Transverse colon (tissue), 4 donors: ENCODE data around the gene FMO2. TPM values are rescaled to one million over a fixed set of nuclear protein-coding genes. Genes with fewer than 3 reads are reported as not detected.

Source experiments
- DNase-seq: peaks from one replicate; pipeline ENCODE4 v3.0.0-alpha.2; 2019
- H3K27ac ChIP-seq, 4 donors: fragments of 200-600 bp; sonication (generic); 2 replicates each; pipeline ENCODE4 v1.5.1; 2016 to 2018; ENCODE audit warnings: inconsistent platforms in 4 of 4
- H3K27me3 ChIP-seq: fragments of 200-600 bp; sonication (generic); 2 replicates; pipeline ENCODE4 v1.5.1; 2017; ENCODE audit warnings: inconsistent platforms
- H3K36me3 ChIP-seq, 4 donors: fragments of 200-600 bp; sonication (generic); 2 replicates each; pipeline ENCODE4 v1.5.1; 2017 to 2019; ENCODE audit warnings: inconsistent platforms in 4 of 4
- H3K4me1 ChIP-seq, 4 donors: fragments of 200-600 bp; sonication (generic); 2 replicates each; pipeline ENCODE4 v1.5.1; 2017 to 2020; ENCODE audit warnings: inconsistent platforms in 4 of 4
- H3K4me3 ChIP-seq, 4 donors: fragments of 200-600 bp; sonication (generic); 1 replicate in 1 of 4; 2 replicates in 3 of 4; pipeline versions ENCODE4 v1.5.1 to v1.6.1; 2017 to 2019; ENCODE audit warnings: inconsistent platforms in 4 of 4
- H3K9me3 ChIP-seq, 2 donors: fragments of 200-600 bp; sonication (generic); 2 replicates each; pipeline ENCODE4 v1.5.1; 2017 to 2019; ENCODE audit warnings: inconsistent platforms in 2 of 2
- CTCF ChIP-seq, 5 experiments: fragments of 200-600 bp in 3 of 5; fragments of 450-650 bp in 2 of 5; sonication (generic) in 3 of 5; IDR thresholded peaks; 1 replicate in 2 of 5; 2 replicates in 3 of 5; pipeline ENCODE4 v1.5.1; 2016 to 2017; ENCODE audit warnings: antibody characterized with exemption in 5 of 5, inconsistent platforms in 3 of 5, mild to moderate bottlenecking in 2 of 5, moderate library complexity in 1 of 5
- EP300 ChIP-seq: sonication (generic); formaldehyde crosslinking; IDR thresholded peaks from one replicate; pipeline ENCODE4 v1.6.1; 2017; ENCODE audit warnings: antibody characterized with exemption, low read depth
- POLR2A ChIP-seq: fragments of 450-650 bp; IDR thresholded peaks from one replicate; pipeline ENCODE4 v1.6.1; 2016; ENCODE audit warnings: antibody characterized with exemption, mild to moderate bottlenecking, moderate library complexity
- POLR2AphosphoS5 ChIP-seq, 3 donors: sonication (generic); formaldehyde crosslinking; IDR thresholded peaks; one replicate each; pipeline ENCODE4 v1.6.1; 2016; ENCODE audit warnings: antibody characterized with exemption in 3 of 3
- WGBS, 2 donors: methylation state at CpG; one replicate each; pipeline ENCODE4 v1.1.5; 2018; ENCODE audit warnings: low coverage in 1 of 2; 5-methylcytosine and 5-hydroxymethylcytosine counted together
- in situ Hi-C, 4 donors: fragments of 200-750 bp; cut with MboI; loops; one replicate each; pipeline versions ENCODE4 v1.15.0 to v1.15.1; 2017; ENCODE audit warnings: low sequenced_read_pairs in 3 of 4, low pct_ligation_motif_present in 1 of 4, low pct_unique_long_range_greater_than_20kb in 1 of 4
- intact Hi-C: fragments of 100-400 bp; cut with DNase I; formaldehyde crosslinking; loops from one replicate; pipeline ENCODE4 v1.15.1; 2023; ENCODE audit warnings: low total_unique reads
- total RNA-seq, 4 donors: library from RNA; depleted of rRNA; stranded (reverse); fragments of >200 nt; gene quantifications; one replicate each; pipeline ENCODE4 v1.1.0, GENCODE V29; 2016

The FMO2 gene
- total RNA-seq, 4 donors from 2014 or later, result 3.0 to 12.5 (median 4.9) TPM; not detected in 1

- peaks cover 0 to 4% (median 2%) of the 10 kb centered on the region in 4 donors for H3K4me1 ChIP-seq
- in situ Hi-C loops, result loop anchor here in 3 of 4 donors (10.0 to 25.0 kb wide), 2 partner anchors 67 to 285 kb away; partner anchors contain the start of gene FMO4 (in 2 of the 3)
- no peak for DNase-seq
- peaks cover 10% of the 10 kb centered on the region for H3K27me3 ChIP-seq
- WGBS, 2 donors, result 83 to 91% methylated on average over 4 of the region's 4 CpGs
- intact Hi-C loops, result no loop called here
- H3K9me3 ChIP-seq, result no peaks in the 10 kb centered on the region
- H3K27ac ChIP-seq, result no peak overlapping the region
- no peaks in the 10 kb centered on the region for H3K36me3 ChIP-seq
- H3K4me3 ChIP-seq, result no peak overlapping the region
- TF ChIP-seq EP300, result no peak
- TF ChIP-seq CTCF (IDR thresholded peaks at IDR 0.05), result no peak
- no peak for TF ChIP-seq POLR2AphosphoS5 (IDR thresholded peaks at IDR 0.05)
- no peak for TF ChIP-seq POLR2A
Measured at GRCh38 chr1:171247501-171247900, 62.4 kb downstream of the FMO2 start.

- Histone ChIP-seq H3K36me3 (no peaks in the 10 kb centered on the region), H3K27me3 (peaks cover 11% of the 10 kb centered on the region), H3K4me1 (peaks cover 0 to 4% (median 2%) of the 10 kb centered on the region in 4 donors), H3K4me3 (no peak within 1 kb of the TSS), H3K27ac (no peak within 1 kb of the TSS), H3K9me3 (no peaks in the 10 kb centered on the region)
- in situ Hi-C loops, result loop anchor here in 3 of 4 donors (10.0 to 25.0 kb wide), 2 partner anchors 66 to 286 kb away; partner anchors contain the start of gene FMO4 (in 2 of the 3)
- DNase-seq, result no peak
- 82 to 83% methylated on average over 3 to 4 of the region's 4 CpGs for WGBS, 2 donors
- TF ChIP-seq POLR2AphosphoS5 (IDR thresholded peaks at IDR 0.05) (no peak), POLR2A (no peak), CTCF (IDR thresholded peaks at IDR 0.05) (no peak), EP300 (no peak)
- intact Hi-C loops, result no loop called here
Measured at GRCh38 chr1:171248302-171248701, 63.2 kb downstream of the FMO2 start, which contains the start of gene FMO1. TSS of gene FMO1 (plus strand) at chr1:171248494. CDS start at chr1:171258088, 9,594 bp downstream.

GRCh38 chr1:171248841-171249240 is 63.7 kb downstream of the FMO2 start:
- Histone ChIP-seq H3K4me3 (no peak overlapping the region), H3K36me3 (no peaks in the 10 kb centered on the region), H3K4me1 (peaks cover 0 to 4% (median 2%) of the 10 kb centered on the region in 4 donors), H3K9me3 (no peaks in the 10 kb centered on the region), H3K27me3 (peaks cover 15% of the 10 kb centered on the region), H3K27ac (no peak overlapping the region)
- WGBS, 2 donors, result 0 to 88% methylated on average over 1 of the region's 1 CpG
- TF ChIP-seq POLR2A (no peak), CTCF (IDR thresholded peaks at IDR 0.05) (no peak), EP300 (no peak), POLR2AphosphoS5 (IDR thresholded peaks at IDR 0.05) (no peak)
- intact Hi-C loops (no loop called here), in situ Hi-C loops (loop anchor here in 3 of 4 donors (10.0 to 25.0 kb wide), 2 partner anchors 66 to 287 kb away; partner anchors contain the start of gene FMO4 (in 2 of the 3))
- DNase-seq, result no peak

GRCh38 chr1:171250263-171250662 is 65.2 kb downstream of the FMO2 start:
- WGBS, 2 donors, result 88 to 100% methylated on average over 3 of the region's 3 CpGs
- in situ Hi-C loops, result no loop called here
- intact Hi-C loops, result no loop called here
- TF ChIP-seq POLR2AphosphoS5 (IDR thresholded peaks at IDR 0.05) (no peak), EP300 (no peak), POLR2A (no peak), CTCF (IDR thresholded peaks at IDR 0.05) (no peak)
- no peak for DNase-seq
- H3K4me3 ChIP-seq, result no peak overlapping the region
- H3K4me1 ChIP-seq, result peaks cover 0 to 4% (median 2%) of the 10 kb centered on the region in 4 donors
- no peaks in the 10 kb centered on the region for H3K9me3 ChIP-seq
- H3K27ac ChIP-seq, result no peak overlapping the region
- no peaks in the 10 kb centered on the region for H3K36me3 ChIP-seq
- H3K27me3 ChIP-seq, result peaks cover 15% of the 10 kb centered on the region
